ENCODE measurements around the gene COQ3. TPM values are rescaled to one million over a fixed set of nuclear protein-coding genes. Genes with fewer than 3 reads are reported as not detected.

Gene COQ3
- total and polyA plus RNA-seq, 9 donors = 3.0 to 10.0 (median 6.6) TPM

DNA sequence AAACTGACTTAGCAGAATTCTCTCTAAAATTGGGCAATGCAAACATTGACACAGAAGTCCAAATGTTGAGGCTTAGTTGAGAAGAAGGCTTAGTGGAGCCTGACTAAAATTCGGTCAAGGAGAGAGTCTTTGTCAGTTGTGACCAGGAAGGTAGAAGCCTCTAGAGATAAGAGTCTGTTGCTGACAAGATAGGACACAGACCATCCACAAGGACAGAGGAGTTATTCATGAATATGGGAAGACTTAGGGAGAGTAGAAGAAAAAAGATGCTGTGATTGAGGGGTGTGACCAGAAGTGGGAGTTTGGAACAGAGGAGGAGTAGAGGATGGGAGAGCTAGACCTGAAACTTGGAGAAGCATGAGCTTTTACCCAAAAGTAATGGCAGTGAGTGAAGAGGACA, 37.4 kb downstream of the COQ3 start:
- H3K27ac ChIP-seq = no peak overlapping the region
- H3K9me3 ChIP-seq = no peaks in the 10 kb centered on the region
- no peaks in the 10 kb centered on the region for H3K36me3 ChIP-seq
- H3K27me3 ChIP-seq = no peaks in the 10 kb centered on the region
- no peaks in the 10 kb centered on the region for H3K4me1 ChIP-seq (ENCODE audit: insufficient read depth)
- H3K4me3 ChIP-seq = no peak overlapping the region
- intact Hi-C loops (cut with DNase I) = no loop called here
- WGBS, 3 donors = 61 to 86% (median 68%) methylated on average over 1 of the region's 1 CpG
- TF ChIP-seq EP300 (IDR thresholded peaks at IDR 0.05) = no peak
- TF ChIP-seq POLR2A (IDR thresholded peaks at IDR 0.05) = no peak
- TF ChIP-seq, protein P1, sequence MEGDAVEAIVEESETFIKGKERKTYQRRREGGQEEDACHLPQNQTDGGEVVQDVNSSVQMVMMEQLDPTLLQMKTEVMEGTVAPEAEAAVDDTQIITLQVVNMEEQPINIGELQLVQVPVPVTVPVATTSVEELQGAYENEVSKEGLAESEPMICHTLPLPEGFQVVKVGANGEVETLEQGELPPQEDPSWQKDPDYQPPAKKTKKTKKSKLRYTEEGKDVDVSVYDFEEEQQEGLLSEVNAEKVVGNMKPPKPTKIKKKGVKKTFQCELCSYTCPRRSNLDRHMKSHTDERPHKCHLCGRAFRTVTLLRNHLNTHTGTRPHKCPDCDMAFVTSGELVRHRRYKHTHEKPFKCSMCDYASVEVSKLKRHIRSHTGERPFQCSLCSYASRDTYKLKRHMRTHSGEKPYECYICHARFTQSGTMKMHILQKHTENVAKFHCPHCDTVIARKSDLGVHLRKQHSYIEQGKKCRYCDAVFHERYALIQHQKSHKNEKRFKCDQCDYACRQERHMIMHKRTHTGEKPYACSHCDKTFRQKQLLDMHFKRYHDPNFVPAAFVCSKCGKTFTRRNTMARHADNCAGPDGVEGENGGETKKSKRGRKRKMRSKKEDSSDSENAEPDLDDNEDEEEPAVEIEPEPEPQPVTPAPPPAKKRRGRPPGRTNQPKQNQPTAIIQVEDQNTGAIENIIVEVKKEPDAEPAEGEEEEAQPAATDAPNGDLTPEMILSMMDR (IDR thresholded peaks at IDR 0.05) = no peak
- no peak for DNase-seq

DNA sequence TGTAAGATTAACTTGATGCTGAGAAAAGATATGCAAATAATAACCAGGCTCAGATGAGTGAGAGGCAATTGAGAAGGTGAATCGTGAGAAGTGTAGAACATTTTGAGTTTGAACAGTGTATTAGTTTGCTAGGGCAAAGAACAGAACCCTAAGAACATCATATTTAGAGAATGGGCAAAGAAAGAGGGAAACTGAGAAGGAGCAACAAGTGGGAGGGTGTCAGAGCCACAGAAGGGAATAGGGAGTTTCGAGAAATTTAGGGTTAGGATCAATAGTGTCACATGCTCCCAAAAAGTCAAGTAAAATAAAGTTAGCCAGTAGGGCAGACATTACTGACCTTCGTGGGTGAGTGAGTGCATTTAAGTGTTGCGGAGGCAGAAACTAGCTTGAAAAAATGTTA, 39.0 kb downstream of the COQ3 start:
- intact Hi-C loops (cut with DNase I) = no loop called here
- 72 to 76% (median 75%) methylated on average over 4 of the region's 4 CpGs for WGBS, 3 donors

DNA sequence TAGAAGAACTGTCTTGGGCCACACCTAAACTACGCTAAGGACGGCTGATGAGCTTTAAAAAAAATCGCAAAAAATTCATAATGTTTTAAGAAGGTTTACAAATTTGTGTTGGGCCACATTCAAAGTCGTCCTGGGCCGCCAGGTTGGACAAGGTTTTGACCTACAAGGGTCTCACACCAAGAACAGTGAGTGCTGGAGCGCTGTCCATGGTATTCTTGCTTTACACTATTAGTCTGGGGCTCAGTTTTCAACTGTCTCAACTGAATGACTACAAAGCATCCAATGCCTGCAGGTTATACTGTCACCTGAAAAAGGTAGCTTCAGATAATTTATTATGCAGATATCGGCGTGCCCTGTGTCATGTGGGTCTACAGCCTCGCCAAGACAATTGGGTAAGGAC, 40.9 kb downstream of the COQ3 start:
- WGBS, 3 donors = 60 to 67% (median 67%) methylated on average over 9 of the region's 9 CpGs
- Histone ChIP-seq H3K4me1 (ENCODE audit: insufficient read depth) (no peaks in the 10 kb centered on the region), H3K36me3 (no peaks in the 10 kb centered on the region), H3K27me3 (no peaks in the 10 kb centered on the region), H3K9me3 (no peaks in the 10 kb centered on the region), H3K27ac (no peak overlapping the region), H3K4me3 (no peak overlapping the region)
- TF ChIP-seq EP300 (IDR thresholded peaks at IDR 0.05) (no peak), POLR2A (IDR thresholded peaks at IDR 0.05) (no peak)
- TF ChIP-seq, protein P1 (IDR thresholded peaks at IDR 0.05) = no peak
- no peak for DNase-seq
- intact Hi-C loops (cut with DNase I) = no loop called here

More for the DNA sequence above, 39.0 kb downstream of the COQ3 start:
- Histone ChIP-seq H3K27ac (no peak overlapping the region), H3K4me3 (no peak overlapping the region), H3K36me3 (no peaks in the 10 kb centered on the region), H3K4me1 (ENCODE audit: insufficient read depth) (no peaks in the 10 kb centered on the region), H3K27me3 (no peaks in the 10 kb centered on the region), H3K9me3 (no peaks in the 10 kb centered on the region)
- no peak for DNase-seq
- TF ChIP-seq, protein P1 (IDR thresholded peaks at IDR 0.05) = no peak
- TF ChIP-seq EP300 (IDR thresholded peaks at IDR 0.05) = no peak
- no peak for TF ChIP-seq POLR2A (IDR thresholded peaks at IDR 0.05)

DNA sequence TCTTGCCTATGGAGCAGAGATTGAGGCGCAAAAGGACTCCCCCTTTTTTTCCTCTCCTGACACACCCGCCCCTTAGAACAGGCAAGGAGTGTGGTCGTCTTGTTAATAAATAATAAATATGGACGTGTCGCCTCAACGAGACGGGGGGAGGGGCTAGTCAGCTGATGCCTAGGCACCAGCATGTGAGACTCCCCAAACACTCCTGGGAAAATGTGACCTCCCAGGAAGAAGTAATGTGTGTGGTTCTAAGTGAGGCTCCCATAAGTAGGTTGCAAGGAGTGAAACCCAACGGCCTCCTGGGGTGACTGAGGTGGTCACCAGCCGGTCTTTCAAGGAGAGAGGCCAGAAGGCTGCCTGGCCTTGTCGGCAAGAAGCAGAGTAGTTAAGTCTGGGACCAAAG, 43.4 kb downstream of the COQ3 start:
- TF ChIP-seq EP300 (IDR thresholded peaks at IDR 0.05) = no peak
- TF ChIP-seq POLR2A (IDR thresholded peaks at IDR 0.05) = no peak
- TF ChIP-seq, protein P1 (IDR thresholded peaks at IDR 0.05) = no peak
- DNase-seq = no peak
- H3K36me3 ChIP-seq = no peaks in the 10 kb centered on the region
- H3K27me3 ChIP-seq = no peaks in the 10 kb centered on the region
- no peaks in the 10 kb centered on the region for H3K4me1 ChIP-seq (ENCODE audit: insufficient read depth)
- H3K27ac ChIP-seq = no peak overlapping the region
- H3K4me3 ChIP-seq = no peak overlapping the region
- H3K9me3 ChIP-seq = no peaks in the 10 kb centered on the region
- 18 to 24% (median 23%) methylated on average over 10 of the region's 10 CpGs for WGBS, 3 donors
- intact Hi-C loops (cut with DNase I) = no loop called here
